ENCODE measurements around the gene CTNNA2. TPM values are rescaled to one million over a fixed set of nuclear protein-coding genes. Genes with fewer than 3 reads are reported as not detected.

The CTNNA2 gene
- total and polyA plus RNA-seq, 2 of the 8 experiments (the other 6 are each of a cell fraction or from before 2014, with no cell fraction given) = 3.9 to 9.0 TPM

DNA sequence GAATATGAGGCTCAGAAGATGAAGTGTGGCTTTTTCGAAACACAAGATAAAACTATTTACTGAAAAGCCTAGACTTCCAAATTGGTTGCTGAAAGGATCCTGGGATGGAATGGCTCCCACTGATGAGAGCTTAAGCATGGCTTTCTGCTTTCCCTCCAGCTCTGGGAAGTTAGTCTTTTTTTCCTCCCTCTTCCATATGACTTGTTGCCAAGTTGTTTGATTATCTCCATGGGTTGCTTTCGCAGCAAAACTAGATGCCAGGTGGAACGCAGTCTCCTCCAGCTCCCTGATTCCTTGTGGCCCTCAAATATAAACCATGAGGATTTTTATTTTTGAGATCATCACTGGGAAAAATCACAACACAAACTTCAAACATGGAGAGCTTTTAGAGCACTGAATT is 515.2 kb downstream of the CTNNA2 start:
- Histone ChIP-seq H3K14ac (ENCODE audit: insufficient read length) (no peak overlapping the region), H3K4me2 (ENCODE audit: insufficient read depth in 1 of 2, low read depth in 2 of 2, low read length in 2 of 2) (no peak overlapping the region), H3K23me2 (ENCODE audit: low read depth, low read length) (no peaks in the 10 kb centered on the region; the same call in 1 of the 2 replicates), H4K5ac (ENCODE audit: insufficient read length, low read depth, low read length) (no peak overlapping the region), H4K20me1 (replicated peaks in 1 of 2; ENCODE audit: control insufficient read depth in 1 of 2, insufficient read depth in 2 of 2, low read length in 2 of 2) (no peaks in the 10 kb centered on the region), H3K23ac (ENCODE audit: insufficient read length) (no peak overlapping the region), H4K8ac (ENCODE audit: extremely low read depth, insufficient read depth, low read length) (no peak overlapping the region), H3K18ac (ENCODE audit: extremely low read depth, low read length) (no peak overlapping the region), H3K27ac (ENCODE audit: low read depth, low read length) (no peak overlapping the region), H3K56ac (replicated peaks; ENCODE audit: insufficient read length, low read depth, low read length) (no peak overlapping the region), H3K4ac (replicated peaks; ENCODE audit: insufficient read length, low read depth, low read length) (no peak overlapping the region), H3K9ac (replicated peaks in 1 of 4; ENCODE audit: extremely low read depth in 1 of 4, low read depth in 3 of 4, low read length in 3 of 4) (no peak overlapping the region), H3K79me1 (ENCODE audit: low read depth, low read length) (no peaks in the 10 kb centered on the region), H2BK120ac (replicated peaks; ENCODE audit: low read depth, low read length) (no peak overlapping the region), H3K79me2 (ENCODE audit: control insufficient read depth in 1 of 2, insufficient read depth in 2 of 2, low read length in 2 of 2) (no peaks in the 10 kb centered on the region), H3K4me1 (replicated peaks in 1 of 4; ENCODE audit: control insufficient read depth in 3 of 4, insufficient read depth in 4 of 4, low read length in 3 of 4) (no peaks in the 10 kb centered on the region), H3K27me3 (replicated peaks in 1 of 4; ENCODE audit: control insufficient read depth in 3 of 4, extremely low read depth in 1 of 4, insufficient read depth in 3 of 4, low read length in 3 of 4) (no peaks in the 10 kb centered on the region), H3K36me3 (ENCODE audit: control insufficient read depth in 2 of 4, insufficient read depth in 4 of 4, low read length in 3 of 4) (no peaks in the 10 kb centered on the region), H2BK15ac (ENCODE audit: low read length) (no peak overlapping the region), H2BK20ac (ENCODE audit: low read length) (no peak overlapping the region), H2BK5ac (ENCODE audit: low read depth, low read length) (no peak overlapping the region), H3K9me3 (ENCODE audit: insufficient read depth in 2 of 2, low read depth in 1 of 2, low read length in 1 of 2) (no peaks in the 10 kb centered on the region), H2BK12ac (ENCODE audit: low read depth, low read length) (no peak overlapping the region), H2AK5ac (ENCODE audit: low read depth, low read length) (no peak overlapping the region), H2AFZ (ENCODE audit: low read length) (no peak overlapping the region), H4K91ac (replicated peaks; ENCODE audit: insufficient read length, low read length) (no peak overlapping the region), H3K4me3 (ENCODE audit: extremely low read depth in 1 of 4, insufficient read depth in 2 of 4, low read depth in 3 of 4, low read length in 4 of 4) (no peak overlapping the region)
- CTCF ChIA-PET (ENCODE audit: partially characterized antibody) = interaction anchor here (1.0 kb wide), 1 partner anchor 54 kb away, joined by 3 read pairs; no protein-coding TSS in a partner anchor
- POLR2A ChIA-PET (ENCODE audit: partially characterized antibody) = no interaction called here
- no peak for DNase-seq (ENCODE audit: low read depth in 1 of 2, low spot score in 2 of 2)
- no peak for FAIRE-seq
- 84% methylated on average over 3 of the region's 3 CpGs; no CpG with 5 or more reads in 1 of the 2 experiments for WGBS, 2 experiments (ENCODE audit: extremely low coverage in 1 of 2, insufficient coverage in 1 of 2, insufficient read length in 1 of 2, insufficient replicate concordance in 2 of 2, low coverage in 1 of 2, low lambda C conversion rate in 2 of 2, missing lambda C conversion rate in 1 of 2)
- TF ChIP-seq MAFK (IDR thresholded peaks at IDR 0.05; ENCODE audit: low read depth, low read length) = no peak
- no peak for TF ChIP-seq TEAD4 (IDR thresholded peaks at IDR 0.05; ENCODE audit: low read depth, low read length)
- no peak for TF ChIP-seq BCL11A (IDR thresholded peaks at IDR 0.05; ENCODE audit: low read depth in 2 of 2, low read length in 2 of 2)
- no peak for TF ChIP-seq CBX5 (IDR thresholded peaks at IDR 0.05; ENCODE audit: low read depth, low read length)
- no peak for TF ChIP-seq EP300 (IDR thresholded peaks at IDR 0.05; ENCODE audit: borderline replicate concordance in 1 of 2, low read depth in 2 of 2, low read length in 2 of 2)

Measured in H1 (cell line).